GM19397 (cell line): ENCODE data around the gene MS4A14.
"Not testable (repeated sequence)": the region's sequence is repeated elsewhere in the genome, so short reads cannot be mapped to it uniquely, and the experiment has no call there.

Experiments used
- ATAC-seq: cut with Tn5 transposase; IDR thresholded peaks from one replicate; pipeline ENCODE4 v1.9.1; 2021; ENCODE audit warnings: mild to moderate bottlenecking, moderate library complexity; ENCODE audit not compliant: unreplicated experiment

MS4A14 gene, protein sequence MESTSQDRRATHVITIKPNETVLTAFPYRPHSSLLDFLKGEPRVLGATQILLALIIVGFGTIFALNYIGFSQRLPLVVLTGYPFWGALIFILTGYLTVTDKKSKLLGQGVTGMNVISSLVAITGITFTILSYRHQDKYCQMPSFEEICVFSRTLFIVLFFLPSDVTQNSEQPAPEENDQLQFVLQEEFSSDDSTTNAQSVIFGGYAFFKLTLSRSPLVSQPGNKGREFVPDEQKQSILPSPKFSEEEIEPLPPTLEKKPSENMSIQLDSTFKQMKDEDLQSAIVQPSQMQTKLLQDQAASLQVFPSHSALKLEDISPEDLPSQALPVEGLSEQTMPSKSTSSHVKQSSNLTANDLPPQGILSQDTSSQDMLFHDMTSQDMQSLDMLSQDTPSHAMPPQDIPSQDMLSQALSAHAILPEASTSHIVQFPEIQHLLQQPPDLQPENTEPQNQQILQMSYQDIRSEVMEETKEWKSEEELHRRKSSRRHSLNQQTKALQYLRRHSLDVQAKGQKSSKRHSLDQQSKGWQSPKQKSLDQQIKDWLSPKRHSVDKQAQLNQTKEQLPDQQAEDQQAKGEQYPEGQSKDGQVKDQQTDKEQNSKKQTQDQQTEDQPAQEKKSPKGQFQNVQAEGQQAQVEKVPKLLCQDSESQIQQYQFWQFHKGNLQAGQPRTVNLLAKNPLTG

DNA sequence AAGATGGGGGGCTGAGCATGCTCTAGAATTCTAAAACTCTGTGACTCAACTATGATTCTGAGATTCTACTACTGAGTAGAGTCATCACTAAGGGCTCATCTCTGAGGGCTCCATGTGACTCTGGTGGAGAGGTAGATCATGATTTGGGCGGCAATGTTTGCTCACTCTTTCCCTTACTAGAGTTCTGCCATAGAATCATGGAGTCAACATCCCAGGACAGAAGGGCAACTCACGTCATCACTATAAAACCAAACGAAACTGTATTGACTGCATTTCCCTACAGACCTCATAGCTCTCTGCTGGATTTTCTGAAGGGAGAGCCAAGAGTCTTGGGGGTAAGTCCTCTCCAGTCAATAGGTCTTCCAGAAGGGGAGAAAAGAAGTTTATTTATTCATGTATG lies at the start of gene MS4A14:
MS4A14 (plus strand) TSS at position 78 of the 400 bp plus-strand sequence; CDS start at position 198, 120 bp downstream.
- peak; percentile 9 for ATAC-seq

GRCh38 chr11:60347084-60347797 lies 49.0 kb upstream of the MS4A14 start:
- ATAC-seq = no peak

- no peak for ATAC-seq
These were observed 48.1 kb upstream of the MS4A14 start for GRCh38 chr11:60348116-60348515.

DNA sequence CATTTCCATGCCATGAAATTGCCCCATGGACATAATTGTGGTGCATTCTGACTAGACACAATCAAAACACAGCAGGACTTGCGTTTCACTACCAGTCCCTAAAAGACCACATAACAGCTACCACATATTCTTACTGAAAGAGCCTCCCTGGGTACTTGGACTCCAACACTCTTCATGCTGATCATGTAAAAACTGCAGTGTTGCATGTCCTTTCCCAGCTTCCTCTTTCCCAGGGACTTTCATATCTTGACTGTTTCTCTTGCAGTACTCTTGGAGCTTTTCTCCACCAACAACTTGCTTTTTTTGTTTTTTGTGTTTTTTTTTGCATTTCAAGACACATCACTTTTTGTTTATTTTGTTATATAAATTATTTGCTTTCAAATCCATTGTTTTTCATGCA lies 46.3 kb upstream of the MS4A14 start:
- ATAC-seq = no peak

GRCh38 chr11:60357771-60358170 lies 38.5 kb upstream of the MS4A14 start:
- no peak for ATAC-seq

- ATAC-seq = no peak
These were observed 35.6 kb upstream of the MS4A14 start for GRCh38 chr11:60360621-60361020.

GRCh38 chr11:60362241-60362640 lies 34.0 kb upstream of the MS4A14 start:
- no peak for ATAC-seq

DNA sequence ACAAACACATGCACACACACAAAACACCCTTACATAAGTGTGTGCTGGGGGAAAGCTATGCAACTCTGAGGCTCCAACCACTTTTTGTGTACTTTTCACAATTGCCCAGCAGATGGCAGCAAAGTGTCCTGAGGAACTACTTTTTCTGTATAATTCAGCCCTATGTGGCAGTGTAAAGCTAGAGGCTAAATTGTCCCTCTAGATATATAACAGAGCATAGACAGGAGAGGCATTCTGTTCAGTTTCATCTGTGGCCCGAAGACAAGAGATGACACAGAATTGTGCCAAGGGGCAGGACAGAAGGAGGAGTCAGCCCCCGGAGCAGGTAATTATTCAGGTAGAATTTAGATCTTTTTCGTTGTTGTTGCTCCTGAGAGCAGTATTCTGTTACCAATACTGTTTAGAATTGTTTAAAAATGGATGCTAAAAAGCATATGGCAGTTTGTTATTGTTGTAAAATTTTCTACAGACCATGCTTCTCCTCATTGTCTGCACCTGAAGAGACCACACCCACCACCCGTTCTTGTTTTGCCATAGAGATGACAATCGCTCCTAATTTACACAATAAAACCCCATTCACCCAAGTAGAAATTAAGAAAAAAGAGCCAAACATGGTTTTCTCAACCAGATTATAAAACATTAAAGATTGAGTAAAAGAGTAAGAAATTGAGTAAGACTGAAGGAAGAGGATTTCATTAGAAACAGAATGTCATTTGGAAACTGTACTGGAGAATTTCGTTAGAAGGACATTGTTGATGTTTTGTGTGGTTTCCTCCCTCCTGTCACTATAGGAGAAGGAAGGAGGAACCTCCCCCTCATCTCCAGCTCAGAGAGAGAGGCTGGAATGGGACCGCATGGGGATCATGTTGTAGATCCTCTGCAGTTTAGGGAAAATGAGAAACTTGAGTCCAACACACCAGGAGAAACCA lies 32.5 kb upstream of the MS4A14 start:
- peak; percentile 45 for ATAC-seq

GRCh38 chr11:60366262-60366904 lies 29.9 kb upstream of the MS4A14 start:
- ATAC-seq = not testable (repeated sequence)

DNA sequence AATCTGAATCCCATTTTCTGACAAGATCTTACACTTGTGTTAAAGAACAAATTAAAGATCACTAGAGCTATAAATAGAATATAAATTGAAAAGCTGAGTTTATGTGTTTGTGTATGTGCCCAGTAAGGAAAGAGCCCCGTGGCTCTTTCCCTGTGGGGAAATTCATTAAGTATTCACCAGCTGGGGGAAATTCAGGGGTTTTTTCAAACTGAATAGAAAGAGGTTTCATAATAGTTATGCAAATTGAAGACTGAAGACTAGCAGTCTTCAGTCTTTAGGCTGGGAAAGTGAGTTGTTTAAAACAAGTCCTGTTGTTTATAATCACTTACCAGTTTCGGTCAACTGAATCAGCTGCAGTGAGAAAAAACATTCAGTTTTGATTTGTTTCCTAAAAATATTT lies 29.2 kb upstream of the MS4A14 start:
- ATAC-seq = peak; percentile 74

DNA sequence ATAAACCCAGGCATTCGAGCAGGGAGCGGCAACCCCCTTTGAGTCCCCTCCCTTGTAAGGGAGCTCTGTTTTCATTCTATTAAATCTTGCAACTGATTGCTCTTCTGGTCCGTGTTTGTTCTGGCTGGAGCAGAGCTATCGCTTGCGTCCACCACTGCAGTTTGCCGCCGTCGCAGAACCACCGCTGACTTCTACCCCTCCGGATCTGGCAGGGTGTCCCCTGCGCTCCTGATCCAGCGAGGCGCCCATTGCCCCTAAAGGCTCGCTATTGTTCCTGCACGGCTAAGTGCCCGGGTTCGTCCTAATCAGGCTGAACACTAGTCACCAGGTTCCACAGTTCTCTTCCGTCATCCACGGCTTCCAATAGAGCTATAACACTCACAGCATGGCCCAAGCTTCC lies 28.4 kb upstream of the MS4A14 start:
- ATAC-seq = no peak

DNA sequence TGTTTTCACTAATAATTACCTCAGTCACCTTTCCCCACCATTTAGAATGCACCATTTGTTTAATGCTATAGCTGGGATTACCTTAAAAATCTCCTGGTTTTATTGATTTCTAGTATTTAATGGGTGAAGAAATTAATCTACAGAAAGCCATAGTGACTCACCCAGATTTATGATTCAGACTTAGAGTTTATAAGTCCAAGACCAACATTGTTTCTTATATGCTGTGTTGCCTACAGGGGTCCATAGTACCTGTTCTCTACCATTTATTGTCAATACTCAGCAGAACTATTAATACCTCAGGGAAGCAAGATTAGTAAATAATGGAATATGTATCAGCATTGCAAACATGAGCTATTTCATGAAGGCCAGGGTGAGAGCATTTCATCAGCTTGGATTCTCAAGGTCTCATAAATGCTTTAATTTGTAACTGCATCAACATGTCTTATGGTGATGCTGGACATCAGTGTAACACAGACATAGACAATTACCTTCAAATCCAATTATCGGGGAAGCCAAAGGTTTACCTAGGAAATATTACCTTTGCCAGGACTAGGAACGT lies 25.9 kb upstream of the MS4A14 start:
- ATAC-seq = no peak

DNA sequence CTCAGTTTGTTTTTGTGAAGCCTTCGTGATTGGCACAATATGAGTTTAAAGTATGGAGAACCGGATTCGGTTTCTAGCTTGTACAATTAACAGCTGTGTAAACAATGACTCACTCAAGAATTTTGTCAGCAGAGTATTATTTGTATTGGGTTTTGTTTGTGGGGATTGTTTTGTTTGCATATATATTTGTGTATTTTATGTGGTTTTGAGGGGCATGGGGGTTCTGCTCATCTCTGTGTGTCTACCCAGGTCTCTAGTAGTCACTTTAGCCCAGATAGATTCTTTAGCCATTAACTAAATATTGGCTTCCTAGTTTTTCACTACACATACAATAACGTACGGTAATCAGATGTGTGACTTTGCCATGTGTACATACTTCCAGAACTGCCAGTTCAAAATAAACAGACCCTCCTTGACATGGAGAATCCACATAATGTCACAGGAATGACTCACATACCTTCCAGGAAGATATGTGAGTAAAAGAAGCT lies 25.4 kb upstream of the MS4A14 start:
- ATAC-seq = no peak

DNA sequence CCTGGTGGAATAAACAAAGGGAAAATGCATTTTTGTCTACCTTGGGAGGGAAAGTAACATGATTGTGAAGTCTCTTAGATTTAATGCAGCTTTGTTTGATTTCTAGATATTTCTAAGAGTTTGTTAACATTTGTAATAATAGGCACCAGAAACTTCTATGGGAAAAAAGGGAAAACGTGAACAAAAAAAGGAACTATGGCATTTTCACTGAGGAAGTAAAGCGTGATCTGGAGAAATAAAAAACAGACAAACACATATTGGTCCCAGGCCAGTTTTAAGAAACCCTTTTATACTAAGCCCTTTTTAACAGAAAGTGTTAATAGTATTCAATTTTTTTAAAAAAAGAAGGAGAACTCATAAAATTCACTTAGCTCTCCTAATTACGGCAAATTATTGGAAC lies 24.9 kb upstream of the MS4A14 start:
- ATAC-seq = no peak

DNA sequence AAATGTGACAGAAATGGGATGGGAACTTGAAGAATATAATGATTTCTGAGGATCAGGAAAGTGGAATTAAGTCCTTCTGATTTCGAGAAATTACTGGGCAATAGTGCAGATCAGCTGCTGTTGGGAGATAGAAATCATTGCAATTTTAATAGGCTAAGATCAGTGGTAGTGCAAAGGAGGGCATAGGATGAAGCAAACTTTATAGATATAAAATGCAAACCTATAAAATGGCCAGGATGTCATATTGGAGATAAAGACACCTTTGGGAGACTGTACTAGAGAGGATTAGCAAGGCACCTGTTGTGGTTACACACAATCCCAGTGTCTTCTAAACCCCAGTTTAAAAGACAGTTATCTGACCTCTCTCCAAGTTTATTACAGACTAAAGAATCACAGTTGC lies 24.4 kb upstream of the MS4A14 start:
- no peak for ATAC-seq

DNA sequence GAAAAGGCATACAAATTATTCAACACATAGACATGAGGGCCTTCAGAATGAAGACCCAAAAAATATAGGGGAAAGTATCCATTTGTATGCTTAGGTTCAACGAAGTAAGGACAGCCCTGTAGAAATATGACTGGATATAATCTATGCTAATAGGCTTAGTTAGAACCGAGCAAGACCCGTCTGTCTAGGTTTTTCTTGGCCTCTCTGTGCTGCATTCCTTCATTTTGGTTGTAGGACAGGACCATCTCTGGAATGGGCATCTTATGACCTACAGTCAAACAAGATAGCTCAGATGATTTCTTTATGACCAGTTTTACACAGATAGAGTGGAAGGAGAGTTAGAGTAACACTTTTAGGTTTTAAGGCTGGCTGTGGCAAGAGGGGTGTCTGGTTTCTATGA lies 23.5 kb upstream of the MS4A14 start:
- no peak for ATAC-seq

GRCh38 chr11:60375316-60375715 lies 20.9 kb upstream of the MS4A14 start:
- ATAC-seq = no peak

GRCh38 chr11:60376601-60377000 lies 19.7 kb upstream of the MS4A14 start:
- no peak for ATAC-seq

GRCh38 chr11:60377401-60378136 lies 18.7 kb upstream of the MS4A14 start:
- ATAC-seq = no peak
